Karpas-422 (cell line): ENCODE measurements around the gene MICAL3. TPM values are rescaled to one million over a fixed set of nuclear protein-coding genes. Genes with fewer than 3 reads are reported as not detected.
"Not testable (repeated sequence)": the region's sequence is repeated elsewhere in the genome, so short reads cannot be mapped to it uniquely, and the experiment has no call there.

Experiments
- DNase-seq: peaks from one replicate; pipeline ENCODE4 v3.0.0-alpha.2; 2015
- H2AFZ ChIP-seq: fragments of 200-600 bp; sonication (generic); 2 replicates; pipeline ENCODE4 v1.6.1; 2014; ENCODE audit warnings: antibody characterized with exemption, low read length, mixed read lengths
- H3K27ac ChIP-seq: fragments of 200-600 bp; sonication (generic); 2 replicates; pipeline ENCODE4 v1.5.1; 2014; ENCODE audit warnings: mild to moderate bottlenecking, low read length, moderate library complexity
- H3K27me3 ChIP-seq: fragments of 200-600 bp; sonication (generic); 2 replicates; pipeline ENCODE4 v1.6.1; 2014; ENCODE audit warnings: low read length, mixed read lengths
- H3K36me3 ChIP-seq: fragments of 200-600 bp; sonication (generic); 2 replicates; pipeline ENCODE4 v1.6.1; 2014; ENCODE audit warnings: low read length, mixed read lengths; ENCODE audit not compliant: insufficient read depth
- H3K4me1 ChIP-seq: fragments of 200-600 bp; sonication (generic); 2 replicates; pipeline ENCODE4 v1.6.1; 2014; ENCODE audit warnings: mild to moderate bottlenecking, low read length, mixed read lengths
- H3K4me2 ChIP-seq: fragments of 200-600 bp; sonication (generic); 2 replicates; pipeline ENCODE4 v1.6.1; 2014; ENCODE audit warnings: low read length, low read depth, mild to moderate bottlenecking; ENCODE audit not compliant: poor library complexity, severe bottlenecking
- H3K4me3 ChIP-seq: fragments of 200-600 bp; sonication (generic); 2 replicates; pipeline ENCODE4 v1.5.1; 2014; ENCODE audit warnings: mild to moderate bottlenecking, antibody characterized with exemption, low read length, mixed read lengths
- H3K79me2 ChIP-seq: fragments of 200-600 bp; sonication (generic); 2 replicates; pipeline ENCODE4 v1.6.1; 2014; ENCODE audit warnings: mild to moderate bottlenecking, low read length, mixed read lengths
- H3K9ac ChIP-seq: fragments of 200-600 bp; sonication (generic); 2 replicates; pipeline ENCODE4 v1.6.0; 2014; ENCODE audit warnings: low read length
- H3K9me2 ChIP-seq: fragments of 200-600 bp; sonication (generic), shearing (Covaris generic); replicated peaks from 2 replicates; pipeline ENCODE4 v1.6.0; 2014; ENCODE audit warnings: mild to moderate bottlenecking, low read length, moderate library complexity; ENCODE audit not compliant: insufficient read depth
- H3K9me3 ChIP-seq: fragments of 300-700, 200-600 bp; sonication (generic); 2 replicates; pipeline ENCODE4 v1.6.1; 2014; ENCODE audit warnings: low read length, mixed read lengths
- H4K20me1 ChIP-seq: fragments of 200-600 bp; sonication (generic); 2 replicates; pipeline ENCODE4 v1.6.1; 2014; ENCODE audit warnings: mild to moderate bottlenecking, antibody characterized with exemption, low read length, low read depth; ENCODE audit not compliant: insufficient read depth
- total RNA-seq: library from RNA; depleted of rRNA; stranded (reverse); fragments of >200 nt; shearing (Covaris generic); gene quantifications from 2 replicates; pipeline ENCODE4 v1.2.3, GENCODE V29; 2014; ENCODE audit warnings: low replicate concordance

The MICAL3 gene
- total RNA-seq, 1 experiment from 2014 or later = 54.9 TPM

- peak overlapping the region; percentile 92 for H3K4me2 ChIP-seq
- not testable (repeated sequence) for H3K9me3 ChIP-seq, H3K27me3 ChIP-seq, H3K9me2 ChIP-seq, DNase-seq
- peaks cover 58% of the 10 kb centered on the region for H3K79me2 ChIP-seq
- 0 out of 2 replicates have a peak overlapping the region, but pooled peaks have one; percentile 67 for H2AFZ ChIP-seq
- H3K4me1 ChIP-seq = peaks cover 58% of the 10 kb centered on the region
- H3K9ac ChIP-seq = peak overlapping the region; percentile 92
- peak overlapping the region; percentile 94 for H3K4me3 ChIP-seq
- H3K36me3 ChIP-seq = peaks cover 12% of the 10 kb centered on the region
- peaks cover 18% of the 10 kb centered on the region; the same call in 1 of the 2 replicates for H4K20me1 ChIP-seq
- H3K27ac ChIP-seq = peak overlapping the region; percentile 94
These were observed 22.5 kb downstream of the MICAL3 start for GRCh38 chr22:18001894-18002315.

- H3K4me3 ChIP-seq = peak overlapping the region; percentile 94
- H3K9me2 ChIP-seq = no peaks in the 10 kb centered on the region
- no peak overlapping the region for H2AFZ ChIP-seq
- H3K9ac ChIP-seq = peak overlapping the region; percentile 92
- H3K4me1 ChIP-seq = peaks cover 64% of the 10 kb centered on the region
- H3K79me2 ChIP-seq = peaks cover 61% of the 10 kb centered on the region
- DNase-seq = peak; percentile 98
- peaks cover 12% of the 10 kb centered on the region for H3K36me3 ChIP-seq
- H3K27me3 ChIP-seq = no peaks in the 10 kb centered on the region
- peak overlapping the region; percentile 92 for H3K4me2 ChIP-seq
- H3K27ac ChIP-seq = peak overlapping the region; percentile 94
- no peaks in the 10 kb centered on the region for H3K9me3 ChIP-seq
- H4K20me1 ChIP-seq = peaks cover 18% of the 10 kb centered on the region; the same call in 1 of the 2 replicates
These were observed 23.1 kb downstream of the MICAL3 start for GRCh38 chr22:18001040-18001893.

- Histone ChIP-seq H2AFZ (no peak overlapping the region), H4K20me1 (peaks cover 18% of the 10 kb centered on the region; the same call in 1 of the 2 replicates), H3K79me2 (peaks cover 67% of the 10 kb centered on the region), H3K4me2 (peak overlapping the region; percentile 92), H3K27ac (peak overlapping the region; percentile 94), H3K4me1 (peaks cover 64% of the 10 kb centered on the region), H3K4me3 (peak overlapping the region; percentile 94), H3K36me3 (peaks cover 12% of the 10 kb centered on the region), H3K9ac (peak overlapping the region; percentile 92), H3K9me3 (no peaks in the 10 kb centered on the region), H3K9me2 (no peaks in the 10 kb centered on the region), H3K27me3 (no peaks in the 10 kb centered on the region)
- peak; percentile 67 for DNase-seq
These were observed 23.8 kb downstream of the MICAL3 start for GRCh38 chr22:18000441-18001039.

- Histone ChIP-seq H4K20me1 (peaks cover 18% of the 10 kb centered on the region; the same call in 1 of the 2 replicates), H3K36me3 (peaks cover 12% of the 10 kb centered on the region), H3K27me3 (no peaks in the 10 kb centered on the region), H3K9me2 (no peaks in the 10 kb centered on the region), H3K79me2 (peaks cover 74% of the 10 kb centered on the region), H3K4me3 (peak overlapping the region; percentile 94), H3K27ac (peak overlapping the region; percentile 94), H3K9me3 (no peaks in the 10 kb centered on the region), H3K9ac (peak overlapping the region; percentile 92), H3K4me1 (peaks cover 64% of the 10 kb centered on the region), H3K4me2 (peak overlapping the region; percentile 92), H2AFZ (no peak overlapping the region)
- DNase-seq = peak; percentile 46
These were observed 24.5 kb downstream of the MICAL3 start for GRCh38 chr22:17999851-18000250.

- no peaks in the 10 kb centered on the region for H3K27me3 ChIP-seq
- H3K4me3 ChIP-seq = peak overlapping the region; percentile 94
- peaks cover 25% of the 10 kb centered on the region; the same call in 1 of the 2 replicates for H4K20me1 ChIP-seq
- peak overlapping the region; percentile 92 for H3K4me2 ChIP-seq
- no peaks in the 10 kb centered on the region for H3K9me2 ChIP-seq
- H3K9ac ChIP-seq = peak overlapping the region; percentile 92
- peak overlapping the region; percentile 94 for H3K27ac ChIP-seq
- H3K36me3 ChIP-seq = peaks cover 12% of the 10 kb centered on the region
- no peak overlapping the region for H2AFZ ChIP-seq
- H3K4me1 ChIP-seq = peaks cover 70% of the 10 kb centered on the region
- peak; percentile 40 for DNase-seq
- no peaks in the 10 kb centered on the region for H3K9me3 ChIP-seq
- peaks cover 81% of the 10 kb centered on the region for H3K79me2 ChIP-seq
These were observed 25.4 kb downstream of the MICAL3 start for GRCh38 chr22:17998913-17999312.

- Histone ChIP-seq H3K4me2 (peak overlapping the region; percentile 92), H3K27ac (peak overlapping the region; percentile 94), H3K36me3 (peaks cover 12% of the 10 kb centered on the region), H3K27me3 (no peaks in the 10 kb centered on the region), H3K9ac (peak overlapping the region; percentile 66), H4K20me1 (peaks cover 31% of the 10 kb centered on the region; the same call in 1 of the 2 replicates), H3K4me1 (peaks cover 83% of the 10 kb centered on the region), H3K9me3 (no peaks in the 10 kb centered on the region), H3K9me2 (no peaks in the 10 kb centered on the region), H3K79me2 (peaks cover 92% of the 10 kb centered on the region), H3K4me3 (peak overlapping the region; percentile 15; the same call in 1 of the 2 replicates), H2AFZ (no peak overlapping the region)
- DNase-seq = peak; percentile 51
These were observed 26.9 kb downstream of the MICAL3 start for GRCh38 chr22:17997456-17997855.

GRCh38 chr22:17995256-17995655 lies 29.1 kb downstream of the MICAL3 start:
- H3K36me3 ChIP-seq = peaks cover 12% of the 10 kb centered on the region
- not testable (repeated sequence) for H2AFZ ChIP-seq, H3K27me3 ChIP-seq, H3K9me3 ChIP-seq, H3K9me2 ChIP-seq
- H3K79me2 ChIP-seq = peaks cover 93% of the 10 kb centered on the region
- peak overlapping the region; percentile 33 for H3K9ac ChIP-seq
- peak; percentile 44 for DNase-seq
- H3K4me2 ChIP-seq = peak overlapping the region; percentile 64
- peaks cover 99% of the 10 kb centered on the region for H3K4me1 ChIP-seq
- H3K27ac ChIP-seq = peak overlapping the region; percentile 94
- peak overlapping the region; percentile 31; the same call in 1 of the 2 replicates for H3K4me3 ChIP-seq
- peaks cover 48% of the 10 kb centered on the region for H4K20me1 ChIP-seq
